DMS114 treated with DMSO at 0.1 percent for 48 hours (cell line): ENCODE data around the gene GAS2L1.
A peak's percentile ranks its signal among the peaks of the same experiment; 100 is the strongest.
"Not testable (repeated sequence)": the region's sequence is repeated elsewhere in the genome, so short reads cannot be mapped to it uniquely, and the experiment has no call there.

Experiments used
- DNase-seq: peaks from one replicate; lab custom pipeline; 2025; ENCODE audit not compliant: unreplicated experiment; lab: John Stamatoyannopoulos, UW

GAS2L1 gene

GRCh38 chr22:29340566-29340965, 34.1 kb downstream of the GAS2L1 start:
- no peak for DNase-seq

- no peak for DNase-seq
Measured at GRCh38 chr22:29341056-29341848, 34.8 kb downstream of the GAS2L1 start.

DNA sequence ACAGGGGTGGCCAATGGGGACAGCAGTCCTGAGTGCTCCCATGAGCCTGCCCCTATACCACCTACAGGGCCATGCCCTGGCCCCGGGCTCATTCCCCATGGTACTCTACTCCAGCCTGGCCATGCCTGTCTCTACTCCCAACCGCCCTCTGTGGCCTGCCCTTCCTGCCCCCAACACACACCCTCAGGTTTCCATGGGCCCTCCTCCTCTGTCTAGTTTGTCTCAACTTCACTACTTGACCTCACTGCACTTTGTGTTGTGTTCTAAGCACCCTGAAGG, 35.3 kb downstream of the GAS2L1 start:
- DNase-seq = no peak

DNA sequence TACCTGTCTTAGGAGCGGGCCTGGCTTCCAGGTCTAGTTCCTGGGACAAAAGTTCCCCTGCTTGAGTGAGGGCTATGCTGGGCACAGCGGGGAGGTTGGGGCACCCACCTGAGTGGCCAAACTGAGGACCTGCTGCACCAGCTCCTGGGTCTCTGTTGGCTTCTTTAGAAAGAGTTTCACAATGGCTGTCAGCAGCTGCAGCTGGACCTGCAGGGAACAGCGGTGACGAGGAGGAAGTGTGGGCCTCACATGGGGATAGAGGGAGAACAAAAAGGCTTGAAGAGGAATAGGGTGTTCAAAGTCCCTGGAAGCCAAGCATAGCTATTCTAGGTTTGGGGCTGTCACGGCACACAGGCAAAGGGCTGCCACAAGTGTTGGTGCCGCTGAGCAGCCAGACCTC, 35.7 kb downstream of the GAS2L1 start:
- DNase-seq = no peak

DNA sequence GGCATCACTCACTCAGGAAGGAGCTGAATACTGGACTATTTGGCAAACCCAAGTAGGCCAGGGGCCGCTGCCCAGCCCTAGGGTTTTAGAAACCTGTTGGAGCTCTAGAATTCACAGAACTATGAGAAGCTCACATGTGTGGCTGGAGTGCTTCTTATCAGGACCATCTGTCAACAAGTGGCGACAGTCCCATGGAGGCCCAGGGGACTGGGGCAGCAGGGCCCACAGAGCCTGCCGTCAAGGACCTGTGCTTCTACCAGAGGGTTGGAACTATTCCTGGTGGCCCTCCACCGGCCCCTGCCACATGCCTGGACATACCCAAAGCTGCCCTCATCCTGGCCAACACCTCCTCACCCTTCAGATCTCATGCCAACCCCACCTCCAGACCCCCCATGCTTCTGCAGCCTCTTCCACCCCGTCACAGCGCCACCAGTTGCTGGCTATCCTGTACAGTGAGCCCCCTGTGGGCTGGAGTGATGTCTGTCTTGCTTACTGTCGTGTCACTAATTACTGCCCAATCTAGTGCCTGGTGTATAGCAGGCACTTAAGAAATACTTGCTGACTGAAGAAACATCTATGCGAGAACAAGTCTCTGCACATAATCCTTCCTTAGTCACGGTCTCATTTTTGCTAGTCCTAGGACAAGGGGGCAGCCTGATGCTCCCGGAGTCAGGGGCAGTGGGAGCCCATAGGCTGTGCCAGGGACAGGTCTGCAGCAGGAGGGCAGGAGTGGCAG, 36.3 kb downstream of the GAS2L1 start:
- no peak for DNase-seq

GRCh38 chr22:29343313-29343805, 36.9 kb downstream of the GAS2L1 start:
- no peak for DNase-seq

DNA sequence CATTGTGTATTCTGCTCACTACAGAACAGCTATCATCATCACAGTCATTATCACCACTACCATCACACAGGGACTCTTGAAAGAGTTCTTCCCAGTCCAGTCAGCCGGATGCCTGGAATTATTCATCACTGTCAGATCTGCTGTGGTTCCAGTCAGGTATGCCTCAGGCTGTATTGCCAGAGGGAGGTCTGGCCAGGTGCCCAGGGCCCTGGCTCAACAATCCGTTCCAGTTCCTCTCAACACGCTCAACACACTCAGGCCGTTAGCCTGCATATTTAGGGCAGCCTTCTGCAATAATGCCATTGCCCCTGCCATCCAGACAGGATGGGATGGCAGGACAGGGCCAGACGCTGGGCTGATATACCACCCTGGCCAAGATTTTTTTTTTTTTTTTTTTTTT, 37.7 kb downstream of the GAS2L1 start:
- DNase-seq = no peak

GRCh38 chr22:29344889-29345288, 38.4 kb downstream of the GAS2L1 start:
- not testable (repeated sequence) for DNase-seq

- DNase-seq = no peak
Measured at GRCh38 chr22:29345932-29346331, 39.5 kb downstream of the GAS2L1 start.

GRCh38 chr22:29346659-29347058, 40.2 kb downstream of the GAS2L1 start:
- DNase-seq = no peak

GRCh38 chr22:29348041-29348440, 41.6 kb downstream of the GAS2L1 start:
- DNase-seq = no peak

DNA sequence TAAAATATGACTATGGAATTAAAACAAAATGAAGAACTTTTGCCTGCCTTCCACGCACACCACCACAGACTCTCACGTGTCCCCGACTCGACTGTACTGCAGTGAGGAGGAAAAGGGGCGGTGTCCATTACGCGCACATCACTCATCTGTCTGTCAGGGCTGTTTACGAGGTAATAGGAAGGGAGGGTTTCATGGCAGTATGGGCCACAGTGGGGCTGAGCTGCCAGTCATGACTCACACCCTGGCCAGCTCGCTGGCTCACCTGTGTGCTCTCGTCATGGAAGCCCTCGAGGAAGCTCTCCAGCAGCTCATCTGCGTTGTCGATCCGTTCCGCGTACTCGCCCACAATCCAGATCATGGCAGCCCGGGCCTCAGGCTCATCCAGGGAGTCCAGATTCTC, 42.5 kb downstream of the GAS2L1 start:
- no peak for DNase-seq

DNA sequence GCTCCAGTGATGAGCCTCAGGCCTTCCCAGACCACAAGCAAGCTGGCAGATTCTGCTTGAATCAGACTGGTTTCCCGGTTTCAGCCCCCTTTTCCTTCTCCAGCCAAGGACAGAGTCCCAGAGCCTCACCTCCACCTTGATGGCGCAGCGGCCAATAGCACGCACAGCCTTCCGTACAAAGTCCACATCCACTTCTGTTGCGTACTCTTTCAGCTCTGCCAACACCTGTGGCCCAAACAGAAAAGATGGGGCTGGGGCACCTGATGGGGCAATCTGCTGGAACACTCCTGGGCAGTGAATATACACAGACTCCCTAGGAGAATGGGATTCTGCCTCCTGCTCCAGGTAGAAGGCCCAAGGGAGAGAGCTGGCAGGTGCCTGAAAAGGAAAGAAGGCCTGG, 44.6 kb downstream of the GAS2L1 start:
- no peak for DNase-seq

GRCh38 chr22:29351891-29352290, 45.4 kb downstream of the GAS2L1 start:
- no peak for DNase-seq

GRCh38 chr22:29352778-29353177, 46.3 kb downstream of the GAS2L1 start:
- DNase-seq = no peak

GRCh38 chr22:29353286-29353685, 46.8 kb downstream of the GAS2L1 start:
- no peak for DNase-seq

- DNase-seq = no peak
Measured at GRCh38 chr22:29353860-29354259, 47.4 kb downstream of the GAS2L1 start.

- not testable (repeated sequence) for DNase-seq
Measured at GRCh38 chr22:29357193-29357890, 50.9 kb downstream of the GAS2L1 start.

GRCh38 chr22:29359469-29359868, 53.0 kb downstream of the GAS2L1 start:
- peak; percentile 15 for DNase-seq
